AG04449 (cell line): ENCODE data around the gene MSI2.

Source experiments
- CTCF ChIA-PET: fragments of 350-600 bp; formaldehyde crosslinking; extraction: SDS; loops from one replicate; lab custom pipeline; 2021; ENCODE audit warnings: antibody characterized with exemption; lab: Yijun Ruan, JAX
- POLR2A ChIA-PET: fragments of 400-600, 350-600 bp; formaldehyde crosslinking; extraction: SDS; loops from one replicate; lab custom pipeline; 2020; ENCODE audit warnings: antibody characterized with exemption, inconsistent platforms; lab: Yijun Ruan, JAX
- DNase-seq: peaks from one replicate; pipeline ENCODE4 v3.0.0-alpha.2; 2010; ENCODE audit warnings: low read depth, low spot score
- H3K4me3 ChIP-seq: 2 replicates; pipeline ENCODE4 v1.5.1; 2011; ENCODE audit warnings: low read depth, mild to moderate bottlenecking, control low read depth, low read length
- TF ChIP-seq, protein P1 (sequence below): IDR thresholded peaks from one replicate; pipeline ENCODE4 v1.5.1; 2011; ENCODE audit warnings: mild to moderate bottlenecking, moderate library complexity, low read length, control low read depth, inconsistent platforms; ENCODE audit not compliant: insufficient read depth; ENCODE audit errors: missing control alignments

Gene MSI2

DNA sequence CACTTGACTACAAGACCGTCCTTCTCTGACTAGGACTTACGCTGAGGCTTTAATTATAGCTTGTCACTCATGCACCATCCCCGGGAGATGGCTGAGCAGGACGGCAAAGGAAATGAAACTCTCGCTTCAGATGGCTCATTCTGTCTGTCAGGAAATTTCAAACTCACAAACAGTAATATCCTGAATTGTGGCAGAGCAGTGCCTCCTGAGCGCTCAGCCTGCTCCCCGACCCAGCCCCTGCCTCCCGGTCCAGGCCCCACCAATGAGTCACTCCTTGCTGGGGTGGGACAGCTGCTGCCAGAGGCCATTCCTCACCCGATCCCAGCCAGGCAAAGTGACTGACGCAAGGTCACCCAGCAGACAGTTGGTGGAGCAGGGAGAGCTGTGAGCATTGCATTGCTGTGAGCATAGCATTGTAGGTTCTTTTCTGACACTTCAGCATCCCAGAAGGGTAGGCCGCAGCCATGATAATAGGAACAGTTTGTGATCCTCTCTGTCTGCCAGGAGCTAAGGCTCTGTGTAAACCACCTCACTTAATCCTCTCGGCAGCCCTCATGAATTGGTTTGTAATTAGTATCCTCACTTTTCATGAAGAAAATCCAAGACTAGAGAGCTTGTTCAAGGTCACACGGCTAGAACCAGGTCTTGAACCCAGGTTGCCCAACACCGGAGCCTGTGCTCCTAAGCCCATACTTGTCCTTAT, 467.9 kb downstream of the MSI2 start:
- CTCF ChIA-PET: interaction anchor here (1.0 to 3.5 kb wide), 3 partner anchors 126 to 481 kb away, joined by 3 to 10 read pairs (median 6); no protein-coding TSS in a partner anchor
- TF ChIP-seq, protein P1, sequence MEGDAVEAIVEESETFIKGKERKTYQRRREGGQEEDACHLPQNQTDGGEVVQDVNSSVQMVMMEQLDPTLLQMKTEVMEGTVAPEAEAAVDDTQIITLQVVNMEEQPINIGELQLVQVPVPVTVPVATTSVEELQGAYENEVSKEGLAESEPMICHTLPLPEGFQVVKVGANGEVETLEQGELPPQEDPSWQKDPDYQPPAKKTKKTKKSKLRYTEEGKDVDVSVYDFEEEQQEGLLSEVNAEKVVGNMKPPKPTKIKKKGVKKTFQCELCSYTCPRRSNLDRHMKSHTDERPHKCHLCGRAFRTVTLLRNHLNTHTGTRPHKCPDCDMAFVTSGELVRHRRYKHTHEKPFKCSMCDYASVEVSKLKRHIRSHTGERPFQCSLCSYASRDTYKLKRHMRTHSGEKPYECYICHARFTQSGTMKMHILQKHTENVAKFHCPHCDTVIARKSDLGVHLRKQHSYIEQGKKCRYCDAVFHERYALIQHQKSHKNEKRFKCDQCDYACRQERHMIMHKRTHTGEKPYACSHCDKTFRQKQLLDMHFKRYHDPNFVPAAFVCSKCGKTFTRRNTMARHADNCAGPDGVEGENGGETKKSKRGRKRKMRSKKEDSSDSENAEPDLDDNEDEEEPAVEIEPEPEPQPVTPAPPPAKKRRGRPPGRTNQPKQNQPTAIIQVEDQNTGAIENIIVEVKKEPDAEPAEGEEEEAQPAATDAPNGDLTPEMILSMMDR: no peak
- POLR2A ChIA-PET: no interaction called here
- DNase-seq: no peak
- no peak overlapping the region for H3K4me3 ChIP-seq

- CTCF ChIA-PET: interaction anchor here (1.0 to 3.5 kb wide), 3 partner anchors 127 to 482 kb away, joined by 3 to 10 read pairs (median 6); no protein-coding TSS in a partner anchor
- no peak overlapping the region for H3K4me3 ChIP-seq
- POLR2A ChIA-PET: no interaction called here
- DNase-seq: no peak
- TF ChIP-seq, protein P1: no peak
These were observed 468.4 kb downstream of the MSI2 start for GRCh38 chr17:57724729-57725125.

- TF ChIP-seq, protein P1: no peak
- no peak for DNase-seq
- CTCF ChIA-PET: no interaction called here
- H3K4me3 ChIP-seq: no peak overlapping the region
- POLR2A ChIA-PET: no interaction called here
These were observed 470.0 kb downstream of the MSI2 start for GRCh38 chr17:57726213-57726790.

DNA sequence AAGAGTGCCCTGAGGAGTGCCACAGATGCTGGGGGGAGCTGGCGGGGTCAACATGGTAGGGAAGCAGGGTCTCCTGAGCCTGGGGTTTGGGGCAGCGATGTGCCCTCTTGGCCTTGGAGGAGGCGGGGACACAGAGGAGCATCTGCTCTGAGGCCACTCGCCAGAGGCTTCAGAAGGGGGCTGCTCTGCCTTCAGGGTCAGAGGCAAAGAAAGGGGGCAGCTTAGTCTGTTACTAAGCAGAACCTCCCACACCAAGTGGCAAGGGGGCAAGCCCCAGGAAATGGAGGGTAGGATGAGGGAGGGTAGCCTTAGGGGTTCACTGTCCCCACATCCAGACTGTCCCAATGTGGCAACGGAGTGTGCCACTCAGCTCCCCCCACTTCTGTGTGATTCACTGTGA, 470.5 kb downstream of the MSI2 start:
- TF ChIP-seq, protein P1: no peak
- ChIA-PET POLR2A (no interaction called here), CTCF (no interaction called here)
- no peak overlapping the region for H3K4me3 ChIP-seq
- DNase-seq: no peak

DNA sequence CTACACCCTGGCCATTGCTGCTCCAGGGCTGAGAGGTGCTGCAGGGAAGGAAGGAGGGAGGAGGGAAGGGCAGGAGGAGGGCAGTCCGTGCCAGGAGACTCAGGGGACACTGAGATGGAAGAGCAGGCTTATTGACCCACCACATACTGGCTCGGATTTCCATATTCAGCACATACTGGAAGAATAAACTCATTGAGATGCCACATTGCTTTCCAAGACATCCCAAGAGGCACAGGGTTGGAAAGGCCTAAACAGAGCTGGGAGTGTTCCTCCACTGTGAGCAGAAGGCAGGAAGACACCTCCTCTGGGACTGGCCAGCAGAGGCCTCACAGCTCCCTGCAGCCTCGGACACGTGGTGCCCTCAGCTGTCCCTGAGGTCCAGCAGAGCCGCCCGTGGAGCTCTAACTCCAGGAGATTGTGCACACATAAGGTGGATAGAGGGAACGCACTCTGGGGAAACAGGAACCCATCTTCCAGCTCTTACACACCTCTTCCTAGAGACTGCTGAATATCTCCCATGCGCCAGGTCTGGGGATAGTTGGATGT, 471.4 kb downstream of the MSI2 start:
- no peak for DNase-seq
- CTCF ChIA-PET: interaction anchor here (1.3 to 1.8 kb wide), 2 partner anchors 20 to 55 kb away, joined by 3 to 6 read pairs; no protein-coding TSS in a partner anchor
- no peak overlapping the region for H3K4me3 ChIP-seq
- POLR2A ChIA-PET: no interaction called here
- TF ChIP-seq, protein P1: no peak

- CTCF ChIA-PET: no interaction called here
- POLR2A ChIA-PET: no interaction called here
- TF ChIP-seq, protein P1: no peak
- no peak overlapping the region for H3K4me3 ChIP-seq
- DNase-seq: no peak
These were observed 473.8 kb downstream of the MSI2 start for GRCh38 chr17:57730026-57730701.
